HL-60 (cell line): ENCODE measurements around the gene MYL2.

ENCODE experiments used
- GABPA ChIP-seq: IDR thresholded peaks from 2 replicates; pipeline ENCODE4 v1.6.1; 2012; ENCODE audit warnings: low read depth
- POLR2AphosphoS5 ChIP-seq: IDR thresholded peaks from 2 replicates; pipeline ENCODE4 v1.6.1; 2012; ENCODE audit warnings: low read depth
- SPI1 ChIP-seq: IDR thresholded peaks from 2 replicates; pipeline ENCODE4 v1.6.1; 2012; ENCODE audit warnings: low read depth, mild to moderate bottlenecking, borderline replicate concordance
- TF ChIP-seq, protein P1 (sequence below): IDR thresholded peaks from one replicate; pipeline ENCODE4 v1.5.1; 2011; ENCODE audit warnings: low read length, control low read depth, inconsistent platforms; ENCODE audit not compliant: insufficient read depth
- TF ChIP-seq, protein P2 (sequence below): IDR thresholded peaks from 2 replicates; pipeline ENCODE4 v1.6.1; 2012; ENCODE audit warnings: low read depth; ENCODE audit not compliant: insufficient replicate concordance

DNA sequence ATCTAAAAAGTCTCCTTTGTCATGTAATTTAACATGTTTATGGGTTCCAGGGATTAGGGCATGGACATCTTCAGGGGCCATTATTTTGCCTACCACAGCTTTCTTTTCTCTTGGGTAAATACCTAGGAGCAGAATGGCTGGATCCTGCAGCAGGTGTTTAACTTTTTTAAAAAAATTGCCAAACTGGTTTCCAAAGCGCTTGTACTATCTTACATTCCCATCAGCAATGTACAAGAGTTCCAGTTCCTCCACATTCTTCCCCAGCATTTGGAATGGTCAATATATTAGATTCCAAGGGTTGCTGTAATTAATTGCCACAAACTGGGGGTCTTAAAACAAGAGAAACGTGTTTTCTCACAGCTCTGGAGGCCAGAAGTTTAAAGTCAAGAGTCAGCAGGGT lies 27.7 kb upstream of the MYL2 start:
- TF ChIP-seq, protein P1, sequence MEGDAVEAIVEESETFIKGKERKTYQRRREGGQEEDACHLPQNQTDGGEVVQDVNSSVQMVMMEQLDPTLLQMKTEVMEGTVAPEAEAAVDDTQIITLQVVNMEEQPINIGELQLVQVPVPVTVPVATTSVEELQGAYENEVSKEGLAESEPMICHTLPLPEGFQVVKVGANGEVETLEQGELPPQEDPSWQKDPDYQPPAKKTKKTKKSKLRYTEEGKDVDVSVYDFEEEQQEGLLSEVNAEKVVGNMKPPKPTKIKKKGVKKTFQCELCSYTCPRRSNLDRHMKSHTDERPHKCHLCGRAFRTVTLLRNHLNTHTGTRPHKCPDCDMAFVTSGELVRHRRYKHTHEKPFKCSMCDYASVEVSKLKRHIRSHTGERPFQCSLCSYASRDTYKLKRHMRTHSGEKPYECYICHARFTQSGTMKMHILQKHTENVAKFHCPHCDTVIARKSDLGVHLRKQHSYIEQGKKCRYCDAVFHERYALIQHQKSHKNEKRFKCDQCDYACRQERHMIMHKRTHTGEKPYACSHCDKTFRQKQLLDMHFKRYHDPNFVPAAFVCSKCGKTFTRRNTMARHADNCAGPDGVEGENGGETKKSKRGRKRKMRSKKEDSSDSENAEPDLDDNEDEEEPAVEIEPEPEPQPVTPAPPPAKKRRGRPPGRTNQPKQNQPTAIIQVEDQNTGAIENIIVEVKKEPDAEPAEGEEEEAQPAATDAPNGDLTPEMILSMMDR = no peak
- TF ChIP-seq, protein P2, sequence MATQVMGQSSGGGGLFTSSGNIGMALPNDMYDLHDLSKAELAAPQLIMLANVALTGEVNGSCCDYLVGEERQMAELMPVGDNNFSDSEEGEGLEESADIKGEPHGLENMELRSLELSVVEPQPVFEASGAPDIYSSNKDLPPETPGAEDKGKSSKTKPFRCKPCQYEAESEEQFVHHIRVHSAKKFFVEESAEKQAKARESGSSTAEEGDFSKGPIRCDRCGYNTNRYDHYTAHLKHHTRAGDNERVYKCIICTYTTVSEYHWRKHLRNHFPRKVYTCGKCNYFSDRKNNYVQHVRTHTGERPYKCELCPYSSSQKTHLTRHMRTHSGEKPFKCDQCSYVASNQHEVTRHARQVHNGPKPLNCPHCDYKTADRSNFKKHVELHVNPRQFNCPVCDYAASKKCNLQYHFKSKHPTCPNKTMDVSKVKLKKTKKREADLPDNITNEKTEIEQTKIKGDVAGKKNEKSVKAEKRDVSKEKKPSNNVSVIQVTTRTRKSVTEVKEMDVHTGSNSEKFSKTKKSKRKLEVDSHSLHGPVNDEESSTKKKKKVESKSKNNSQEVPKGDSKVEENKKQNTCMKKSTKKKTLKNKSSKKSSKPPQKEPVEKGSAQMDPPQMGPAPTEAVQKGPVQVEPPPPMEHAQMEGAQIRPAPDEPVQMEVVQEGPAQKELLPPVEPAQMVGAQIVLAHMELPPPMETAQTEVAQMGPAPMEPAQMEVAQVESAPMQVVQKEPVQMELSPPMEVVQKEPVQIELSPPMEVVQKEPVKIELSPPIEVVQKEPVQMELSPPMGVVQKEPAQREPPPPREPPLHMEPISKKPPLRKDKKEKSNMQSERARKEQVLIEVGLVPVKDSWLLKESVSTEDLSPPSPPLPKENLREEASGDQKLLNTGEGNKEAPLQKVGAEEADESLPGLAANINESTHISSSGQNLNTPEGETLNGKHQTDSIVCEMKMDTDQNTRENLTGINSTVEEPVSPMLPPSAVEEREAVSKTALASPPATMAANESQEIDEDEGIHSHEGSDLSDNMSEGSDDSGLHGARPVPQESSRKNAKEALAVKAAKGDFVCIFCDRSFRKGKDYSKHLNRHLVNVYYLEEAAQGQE = no peak
- TF ChIP-seq GABPA = no peak
- no peak for TF ChIP-seq POLR2AphosphoS5
- no peak for TF ChIP-seq SPI1
